Measurements from ENCODE around the gene ETV2.

- TF ChIP-seq CTCF (IDR thresholded peaks at IDR 0.05) (no peak), POLR2A (IDR thresholded peaks at IDR 0.05) (no peak), EP300 (IDR thresholded peaks at IDR 0.05) (no peak), POLR2AphosphoS5 (IDR thresholded peaks at IDR 0.05) (no peak)
Observed at GRCh38 chr19:35623327-35624010, 18.1 kb upstream of the ETV2 start.
